ENCODE measurements around the gene ANKK1.

DNA sequence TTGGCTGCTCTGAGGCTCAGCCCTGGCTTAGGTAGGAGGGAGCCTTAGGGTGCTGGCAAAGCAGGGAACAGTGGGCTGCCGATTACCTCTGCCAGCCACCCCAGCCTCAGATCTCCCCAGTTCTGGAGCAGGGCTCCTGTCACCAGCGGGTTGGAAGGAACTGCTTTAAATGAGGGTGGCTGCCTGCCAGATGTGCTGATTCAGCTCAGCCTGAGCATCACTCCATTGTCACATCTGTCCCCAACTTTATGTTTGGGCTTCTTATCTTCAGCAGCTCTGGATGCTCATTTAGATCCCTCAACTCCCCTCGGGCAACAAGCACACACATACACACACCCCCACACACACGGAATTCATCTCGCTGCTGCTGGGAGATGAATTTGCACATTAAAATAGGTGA, 16.9 kb upstream of the ANKK1 start:
- TF ChIP-seq POLR2A (IDR thresholded peaks at IDR 0.05) = no peak
- TF ChIP-seq, protein P1, sequence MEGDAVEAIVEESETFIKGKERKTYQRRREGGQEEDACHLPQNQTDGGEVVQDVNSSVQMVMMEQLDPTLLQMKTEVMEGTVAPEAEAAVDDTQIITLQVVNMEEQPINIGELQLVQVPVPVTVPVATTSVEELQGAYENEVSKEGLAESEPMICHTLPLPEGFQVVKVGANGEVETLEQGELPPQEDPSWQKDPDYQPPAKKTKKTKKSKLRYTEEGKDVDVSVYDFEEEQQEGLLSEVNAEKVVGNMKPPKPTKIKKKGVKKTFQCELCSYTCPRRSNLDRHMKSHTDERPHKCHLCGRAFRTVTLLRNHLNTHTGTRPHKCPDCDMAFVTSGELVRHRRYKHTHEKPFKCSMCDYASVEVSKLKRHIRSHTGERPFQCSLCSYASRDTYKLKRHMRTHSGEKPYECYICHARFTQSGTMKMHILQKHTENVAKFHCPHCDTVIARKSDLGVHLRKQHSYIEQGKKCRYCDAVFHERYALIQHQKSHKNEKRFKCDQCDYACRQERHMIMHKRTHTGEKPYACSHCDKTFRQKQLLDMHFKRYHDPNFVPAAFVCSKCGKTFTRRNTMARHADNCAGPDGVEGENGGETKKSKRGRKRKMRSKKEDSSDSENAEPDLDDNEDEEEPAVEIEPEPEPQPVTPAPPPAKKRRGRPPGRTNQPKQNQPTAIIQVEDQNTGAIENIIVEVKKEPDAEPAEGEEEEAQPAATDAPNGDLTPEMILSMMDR (IDR thresholded peaks at IDR 0.05) = no peak

Measured in Peyer's patch (tissue), 4 donors.